IPS DF 6.9 (cell line): ENCODE measurements around the gene MCRIP2.

Source experiments
- DNase-seq: peaks from one replicate; pipeline ENCODE4 v3.0.0-alpha.2; 2013; ENCODE audit warnings: low read depth, low spot score
- H3K27ac ChIP-seq: one replicate; pipeline ENCODE4 v1.5.1; 2013; ENCODE audit warnings: low read length, control low read depth
- H3K27me3 ChIP-seq: 2 replicates; pipeline ENCODE4 v1.6.1; 2013; ENCODE audit warnings: mild to moderate bottlenecking, low read length; ENCODE audit not compliant: control insufficient read depth, insufficient read depth
- H3K36me3 ChIP-seq: 2 replicates; pipeline ENCODE4 v1.6.1; 2013; ENCODE audit warnings: low read length; ENCODE audit not compliant: control insufficient read depth, insufficient read depth
- H3K4me1 ChIP-seq: 2 replicates; pipeline ENCODE4 v1.6.1; 2013; ENCODE audit warnings: low read length; ENCODE audit not compliant: control insufficient read depth, insufficient read depth
- H3K4me3 ChIP-seq: 2 replicates; pipeline ENCODE4 v1.5.1; 2013; ENCODE audit warnings: mild to moderate bottlenecking, low read length
- H3K9me3 ChIP-seq: 2 replicates; pipeline ENCODE4 v1.6.1; 2013; ENCODE audit warnings: low read length, inconsistent platforms; ENCODE audit not compliant: control insufficient read depth, insufficient read depth
- WGBS: extraction: QIAGEN DNeasy Blood & Tissue Kit; methylation state at CpG from one replicate; pipeline ENCODE4 v1.1.7; 2013; ENCODE audit warnings: mixed read lengths, missing lambda C conversion rate; ENCODE audit not compliant: insufficient read length, insufficient coverage; 5-methylcytosine and 5-hydroxymethylcytosine counted together

MCRIP2 gene

GRCh38 chr16:616733-617586, 24.7 kb upstream of the MCRIP2 start:
- Histone ChIP-seq H3K9me3 (no peaks in the 10 kb centered on the region), H3K27me3 (no peaks in the 10 kb centered on the region), H3K36me3 (peaks cover 2% of the 10 kb centered on the region; the same call in 1 of the 2 replicates), H3K4me1 (no peaks in the 10 kb centered on the region), H3K27ac (no peak overlapping the region), H3K4me3 (no peak overlapping the region)
- no peak for DNase-seq
- no CpG with 5 or more reads among the region's 39 CpGs for WGBS

DNA sequence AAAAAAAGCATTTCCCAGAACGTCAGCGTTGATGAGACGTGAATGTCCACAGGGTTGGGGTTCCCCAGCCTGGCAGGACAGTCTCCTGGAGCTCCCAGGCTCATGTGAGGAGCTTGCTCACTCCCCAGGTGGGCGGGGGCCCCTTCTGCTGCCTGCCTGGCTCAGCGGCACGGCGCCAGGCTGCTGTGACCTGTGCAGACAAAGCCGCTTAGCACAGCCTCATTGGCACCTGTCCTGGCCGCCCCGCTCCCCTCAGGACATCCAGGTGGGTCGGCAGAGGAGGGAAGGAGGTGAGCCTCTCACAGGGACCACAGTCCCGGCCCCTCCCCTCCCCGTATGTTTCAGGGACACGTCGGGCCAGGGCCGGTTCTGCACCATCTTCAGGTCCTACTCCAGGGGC, 23.8 kb upstream of the MCRIP2 start:
- Histone ChIP-seq H3K9me3 (no peaks in the 10 kb centered on the region), H3K4me3 (no peak overlapping the region), H3K27me3 (no peaks in the 10 kb centered on the region), H3K27ac (no peak overlapping the region), H3K36me3 (peaks cover 2% of the 10 kb centered on the region; the same call in 1 of the 2 replicates), H3K4me1 (no peaks in the 10 kb centered on the region)
- no CpG with 5 or more reads among the region's 16 CpGs for WGBS
- no peak for DNase-seq

GRCh38 chr16:619476-620100, 22.0 kb upstream of the MCRIP2 start:
- no CpG with 5 or more reads among the region's 20 CpGs for WGBS
- DNase-seq = no peak
- no peaks in the 10 kb centered on the region for H3K4me1 ChIP-seq

DNA sequence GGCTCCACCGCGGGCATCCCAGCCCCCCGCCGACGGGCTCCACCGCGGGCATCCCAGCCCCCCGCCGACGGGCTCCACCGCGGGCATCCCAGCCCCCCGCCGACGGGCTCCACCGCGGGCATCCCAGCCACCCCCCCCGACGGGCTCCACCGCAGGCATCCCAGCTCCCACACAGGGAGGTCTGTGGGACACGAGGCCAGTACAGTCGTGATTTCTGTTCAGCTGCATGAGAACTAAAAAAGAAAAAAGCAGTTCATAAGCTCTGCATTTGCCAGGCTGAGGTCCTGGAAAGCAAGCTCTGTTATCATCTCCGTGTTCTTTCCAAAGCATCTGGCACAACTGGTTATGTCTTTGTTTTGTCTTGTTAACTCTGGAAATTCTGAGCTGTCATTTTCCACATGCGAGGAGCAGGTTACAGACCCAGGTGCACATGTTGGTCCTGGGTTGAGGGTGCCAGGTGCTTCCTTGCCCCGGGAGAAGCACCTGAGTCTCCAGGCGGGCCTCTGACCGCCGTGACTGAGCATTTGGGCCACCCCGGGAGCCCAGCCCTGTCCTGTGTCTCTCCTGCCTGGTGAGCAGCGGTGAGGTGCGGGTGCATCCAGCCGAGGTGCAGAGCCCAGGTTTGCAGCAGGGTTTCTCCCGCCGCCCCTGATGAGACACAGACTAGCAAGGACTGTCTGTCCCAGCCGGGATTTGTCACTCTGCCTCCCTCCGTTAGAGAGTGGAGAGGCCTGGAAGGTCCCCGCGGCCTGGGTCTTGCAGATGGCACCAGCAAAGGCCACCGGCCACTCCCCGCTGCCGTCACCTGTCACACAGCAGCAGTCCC, 20.7 kb upstream of the MCRIP2 start:
- Histone ChIP-seq H3K36me3 (no peaks in the 10 kb centered on the region), H3K9me3 (no peaks in the 10 kb centered on the region), H3K4me1 (no peaks in the 10 kb centered on the region), H3K4me3 (no peak overlapping the region), H3K27me3 (no peaks in the 10 kb centered on the region), H3K27ac (no peak overlapping the region)
- no peak for DNase-seq
- WGBS = no CpG with 5 or more reads among the region's 41 CpGs

More at GRCh38 chr16:619476-620100, 22.0 kb upstream of the MCRIP2 start:
- H3K36me3 ChIP-seq = 0 out of 2 replicates have a peak, but pooled peaks cover 1% of the 10 kb centered on the region
- no peak overlapping the region for H3K4me3 ChIP-seq
- H3K27me3 ChIP-seq = no peaks in the 10 kb centered on the region
- H3K27ac ChIP-seq = no peak overlapping the region
- no peaks in the 10 kb centered on the region for H3K9me3 ChIP-seq

DNA sequence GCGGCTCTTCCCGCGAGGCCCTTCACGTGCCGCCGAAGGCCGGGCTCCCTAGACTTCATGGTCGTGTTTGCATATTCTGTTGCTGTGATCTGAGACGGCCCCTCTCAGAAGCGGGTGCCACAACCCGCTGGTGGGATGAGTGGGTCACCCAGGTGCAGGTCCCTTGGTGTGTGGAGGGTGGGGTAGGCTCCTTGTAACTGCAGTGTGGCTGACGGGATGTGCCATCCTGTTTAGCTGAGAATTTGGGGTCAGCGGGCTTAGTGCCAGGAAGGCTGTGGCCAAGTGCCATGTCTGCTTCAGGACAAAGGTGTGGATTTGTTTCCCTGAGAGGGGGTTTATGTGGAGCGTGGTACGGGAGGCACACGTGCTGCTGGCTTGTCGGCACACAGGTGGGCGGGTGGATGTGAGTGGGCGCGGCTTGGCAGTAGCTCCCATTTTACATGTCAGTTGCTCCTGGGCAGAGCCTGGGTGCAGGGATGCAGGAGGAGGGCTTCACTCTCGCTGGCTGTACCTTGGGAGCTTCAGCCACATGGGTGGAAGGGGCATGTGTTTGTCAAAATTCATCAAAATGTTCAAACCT, 20.0 kb upstream of the MCRIP2 start:
- WGBS = no CpG with 5 or more reads among the region's 21 CpGs

DNA sequence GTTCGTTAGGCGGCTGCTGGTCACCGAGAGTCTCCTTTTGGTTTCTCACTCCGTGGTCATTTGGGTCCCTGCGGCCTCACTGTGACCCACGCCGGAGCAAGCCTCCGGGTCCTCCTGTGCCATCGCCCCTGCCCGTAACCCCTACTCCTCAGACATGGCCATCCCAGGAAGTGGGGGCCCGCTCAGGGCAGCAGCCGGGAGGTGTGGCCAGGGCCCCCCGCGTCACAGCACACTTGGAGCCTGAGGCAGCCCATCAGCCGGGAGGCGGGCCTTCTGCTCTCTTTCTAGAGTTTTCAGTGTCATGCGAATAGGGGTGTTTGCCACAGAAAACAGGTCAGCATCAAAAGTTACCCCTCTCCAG, 18.7 kb upstream of the MCRIP2 start:
- no peaks in the 10 kb centered on the region for H3K27me3 ChIP-seq
- no peaks in the 10 kb centered on the region for H3K36me3 ChIP-seq
- peaks cover 3% of the 10 kb centered on the region; the same call in 1 of the 2 replicates for H3K4me1 ChIP-seq
- DNase-seq = no peak
- no peak overlapping the region for H3K27ac ChIP-seq
- no peak overlapping the region for H3K4me3 ChIP-seq
- WGBS = no CpG with 5 or more reads among the region's 17 CpGs
- H3K9me3 ChIP-seq = no peaks in the 10 kb centered on the region

More for the DNA sequence above, 20.0 kb upstream of the MCRIP2 start:
- no peaks in the 10 kb centered on the region for H3K9me3 ChIP-seq
- no peaks in the 10 kb centered on the region for H3K27me3 ChIP-seq
- H3K4me3 ChIP-seq = no peak overlapping the region
- no peak overlapping the region for H3K27ac ChIP-seq
- H3K36me3 ChIP-seq = no peaks in the 10 kb centered on the region
- DNase-seq = no peak
- H3K4me1 ChIP-seq = no peaks in the 10 kb centered on the region

GRCh38 chr16:624526-625070, 17.0 kb upstream of the MCRIP2 start:
- no peak overlapping the region for H3K4me3 ChIP-seq
- H3K4me1 ChIP-seq = peaks cover 5% of the 10 kb centered on the region
- H3K27me3 ChIP-seq = no peaks in the 10 kb centered on the region
- no CpG with 5 or more reads among the region's 10 CpGs for WGBS
- H3K27ac ChIP-seq = no peak overlapping the region
- 0 out of 2 replicates have a peak, but pooled peaks cover 2% of the 10 kb centered on the region for H3K36me3 ChIP-seq
- H3K9me3 ChIP-seq = no peaks in the 10 kb centered on the region
- DNase-seq = no peak

GRCh38 chr16:625117-625976, 16.3 kb upstream of the MCRIP2 start:
- Histone ChIP-seq H3K27ac (no peak overlapping the region), H3K9me3 (no peaks in the 10 kb centered on the region), H3K4me3 (no peak overlapping the region), H3K4me1 (peaks cover 11% of the 10 kb centered on the region), H3K27me3 (no peaks in the 10 kb centered on the region), H3K36me3 (0 out of 2 replicates have a peak, but pooled peaks cover 2% of the 10 kb centered on the region)
- no CpG with 5 or more reads among the region's 37 CpGs for WGBS
- DNase-seq = no peak

- Histone ChIP-seq H3K4me1 (peaks cover 12% of the 10 kb centered on the region), H3K4me3 (no peak overlapping the region), H3K27ac (no peak overlapping the region), H3K36me3 (0 out of 2 replicates have a peak, but pooled peaks cover 2% of the 10 kb centered on the region), H3K9me3 (no peaks in the 10 kb centered on the region), H3K27me3 (no peaks in the 10 kb centered on the region)
- no peak for DNase-seq
- no CpG with 5 or more reads among the region's 35 CpGs for WGBS
Observed at GRCh38 chr16:625977-626765, 15.5 kb upstream of the MCRIP2 start.
